GM12874 (cell line): ENCODE data around the gene ZDHHC19.

Experiments used
- TF ChIP-seq, protein P1 (sequence below): IDR thresholded peaks from 2 replicates; pipeline ENCODE4 v1.5.1; 2011; ENCODE audit warnings: low read depth, mild to moderate bottlenecking, control low read depth, low read length, moderate library complexity; ENCODE audit not compliant: insufficient read depth

The ZDHHC19 gene

DNA sequence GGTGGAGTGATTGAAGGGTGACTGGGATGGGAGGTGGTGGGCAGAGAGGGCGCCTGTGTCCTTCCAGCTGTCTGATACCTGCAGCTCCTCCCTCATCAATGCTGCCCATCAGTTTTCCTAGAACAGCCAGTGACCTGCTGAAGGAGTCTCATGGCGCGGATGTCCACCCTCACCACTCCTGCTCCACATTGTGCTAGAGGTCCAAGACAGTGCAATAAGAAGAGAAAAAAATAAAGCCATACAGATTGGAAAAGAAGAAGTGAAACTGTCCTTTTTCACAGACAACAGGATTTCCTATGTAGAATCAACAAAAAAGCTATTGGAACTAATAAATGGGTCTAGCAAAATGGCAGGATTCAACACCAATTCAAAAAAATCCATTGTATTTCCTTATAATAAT, 7.4 kb downstream of the ZDHHC19 start:
- TF ChIP-seq, protein P1, sequence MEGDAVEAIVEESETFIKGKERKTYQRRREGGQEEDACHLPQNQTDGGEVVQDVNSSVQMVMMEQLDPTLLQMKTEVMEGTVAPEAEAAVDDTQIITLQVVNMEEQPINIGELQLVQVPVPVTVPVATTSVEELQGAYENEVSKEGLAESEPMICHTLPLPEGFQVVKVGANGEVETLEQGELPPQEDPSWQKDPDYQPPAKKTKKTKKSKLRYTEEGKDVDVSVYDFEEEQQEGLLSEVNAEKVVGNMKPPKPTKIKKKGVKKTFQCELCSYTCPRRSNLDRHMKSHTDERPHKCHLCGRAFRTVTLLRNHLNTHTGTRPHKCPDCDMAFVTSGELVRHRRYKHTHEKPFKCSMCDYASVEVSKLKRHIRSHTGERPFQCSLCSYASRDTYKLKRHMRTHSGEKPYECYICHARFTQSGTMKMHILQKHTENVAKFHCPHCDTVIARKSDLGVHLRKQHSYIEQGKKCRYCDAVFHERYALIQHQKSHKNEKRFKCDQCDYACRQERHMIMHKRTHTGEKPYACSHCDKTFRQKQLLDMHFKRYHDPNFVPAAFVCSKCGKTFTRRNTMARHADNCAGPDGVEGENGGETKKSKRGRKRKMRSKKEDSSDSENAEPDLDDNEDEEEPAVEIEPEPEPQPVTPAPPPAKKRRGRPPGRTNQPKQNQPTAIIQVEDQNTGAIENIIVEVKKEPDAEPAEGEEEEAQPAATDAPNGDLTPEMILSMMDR: no peak

DNA sequence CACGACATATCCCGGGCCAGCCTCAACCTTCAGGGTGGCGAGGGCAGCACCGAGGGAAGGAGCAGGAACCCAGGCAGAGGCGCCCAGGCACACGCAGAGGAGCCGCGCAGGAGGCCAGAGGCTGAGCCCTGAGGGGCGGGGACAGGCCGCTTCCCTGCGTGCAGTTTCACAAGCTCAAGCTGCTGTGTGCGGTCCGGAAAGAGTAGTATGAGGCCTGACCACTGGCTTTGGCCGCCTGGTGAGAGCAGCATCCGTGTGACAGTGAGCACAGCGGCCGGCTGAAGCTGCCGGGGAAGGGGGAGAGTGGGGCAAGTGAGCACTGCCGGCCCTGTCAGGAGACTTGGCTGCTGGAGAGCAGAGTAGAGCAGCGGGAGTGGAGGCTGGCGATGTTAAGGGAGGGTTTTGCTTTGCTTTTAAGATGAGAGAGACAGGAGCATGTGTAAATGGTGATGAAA, 8.7 kb downstream of the ZDHHC19 start:
- TF ChIP-seq, protein P1: no peak

DNA sequence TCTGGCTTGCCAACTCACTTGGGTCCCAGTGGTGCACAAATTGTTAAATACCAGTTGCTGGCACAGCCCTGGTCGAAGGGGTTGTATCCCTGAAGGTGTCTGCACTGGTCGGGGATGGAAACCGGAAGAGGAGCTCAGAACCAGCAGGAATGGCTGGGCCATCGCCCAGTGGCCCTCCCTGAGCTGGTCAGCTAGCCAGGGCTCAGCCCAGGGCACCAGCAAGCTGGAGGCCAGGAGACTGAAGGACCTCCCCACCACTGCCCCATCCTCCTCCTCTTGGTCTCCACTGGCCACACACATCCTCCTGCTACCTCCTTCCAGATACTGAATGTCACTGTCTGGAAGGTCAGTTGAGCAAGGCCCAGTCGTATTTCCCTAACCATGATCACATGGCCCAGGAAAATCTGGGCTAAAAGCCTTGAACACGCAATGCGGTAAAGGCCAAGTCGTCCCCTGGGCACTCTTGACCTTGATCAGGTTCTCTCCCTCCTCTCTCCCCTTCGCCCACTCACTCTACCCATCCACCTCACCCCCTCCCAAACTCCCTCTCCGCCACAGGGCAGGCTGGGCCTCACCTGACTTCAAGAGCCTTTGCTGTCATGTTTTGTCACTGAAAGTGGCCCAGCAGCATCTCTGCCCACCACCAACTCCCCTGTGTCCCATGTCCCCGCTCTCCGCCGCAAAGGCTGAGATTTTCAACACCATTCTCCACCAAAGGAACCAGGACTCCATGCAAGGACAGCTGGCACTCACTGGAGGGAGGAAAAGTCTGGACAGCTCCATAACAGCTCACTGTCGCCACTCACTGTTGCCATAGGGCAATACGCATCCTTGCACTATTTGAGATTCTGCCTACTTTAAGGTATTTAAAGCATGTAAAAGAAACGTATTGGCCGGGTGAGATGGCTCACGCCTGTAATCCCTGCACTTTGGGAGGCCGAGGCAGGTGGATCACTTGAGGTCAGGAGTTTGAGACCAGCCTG, 12.1 kb downstream of the ZDHHC19 start:
- TF ChIP-seq, protein P1: no peak; the same call in 1 of the 2 replicates

DNA sequence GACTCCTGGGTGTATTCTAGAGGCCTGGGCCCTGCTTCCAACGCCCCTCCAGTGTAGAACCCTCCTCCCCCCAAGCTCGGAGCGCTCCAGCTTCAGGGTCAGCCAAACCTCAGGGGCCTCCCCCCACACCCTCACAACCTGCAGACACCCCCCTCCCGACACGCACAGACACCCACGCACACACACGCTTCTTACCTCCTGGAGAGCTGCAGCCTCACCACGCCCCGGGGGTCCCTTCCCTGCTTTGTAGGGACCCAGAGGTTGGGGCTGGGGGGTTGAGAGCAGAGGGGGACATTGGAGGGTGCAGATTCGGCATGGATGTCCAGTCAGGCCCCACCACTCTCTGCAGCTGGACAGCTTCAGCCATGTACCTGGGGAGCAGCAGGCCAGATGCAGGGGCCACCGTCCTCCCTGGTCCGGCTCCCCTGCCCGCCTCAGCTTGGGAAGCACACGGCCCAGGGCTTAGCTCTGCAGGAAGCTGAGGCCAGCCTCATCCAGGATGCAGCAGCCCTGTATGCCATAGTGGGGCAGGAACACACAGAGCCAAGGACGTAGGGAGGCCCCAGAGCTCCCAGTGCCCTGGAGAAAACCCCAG, 13.0 kb downstream of the ZDHHC19 start:
- TF ChIP-seq, protein P1: no peak

DNA sequence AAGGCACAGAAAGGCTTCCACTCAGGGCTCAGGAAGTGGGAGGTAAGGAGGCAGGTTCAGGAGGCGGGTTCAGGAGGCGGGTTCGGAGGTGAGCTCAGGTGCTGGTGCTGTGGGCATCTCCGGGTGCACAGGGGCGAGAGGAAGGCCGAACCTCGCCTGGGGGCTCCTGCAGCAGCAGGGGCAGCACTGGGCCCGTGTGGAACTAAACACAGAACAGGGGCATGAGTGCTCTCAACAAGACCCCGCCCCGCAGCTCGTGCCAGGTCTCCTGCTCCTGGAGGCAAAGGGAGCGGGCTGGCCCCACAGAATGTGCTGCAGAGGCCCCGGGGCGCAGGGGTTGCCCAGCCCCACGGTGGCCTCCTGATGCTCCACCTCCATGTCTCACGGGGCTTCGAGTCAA, 13.7 kb downstream of the ZDHHC19 start:
- TF ChIP-seq, protein P1: no peak

DNA sequence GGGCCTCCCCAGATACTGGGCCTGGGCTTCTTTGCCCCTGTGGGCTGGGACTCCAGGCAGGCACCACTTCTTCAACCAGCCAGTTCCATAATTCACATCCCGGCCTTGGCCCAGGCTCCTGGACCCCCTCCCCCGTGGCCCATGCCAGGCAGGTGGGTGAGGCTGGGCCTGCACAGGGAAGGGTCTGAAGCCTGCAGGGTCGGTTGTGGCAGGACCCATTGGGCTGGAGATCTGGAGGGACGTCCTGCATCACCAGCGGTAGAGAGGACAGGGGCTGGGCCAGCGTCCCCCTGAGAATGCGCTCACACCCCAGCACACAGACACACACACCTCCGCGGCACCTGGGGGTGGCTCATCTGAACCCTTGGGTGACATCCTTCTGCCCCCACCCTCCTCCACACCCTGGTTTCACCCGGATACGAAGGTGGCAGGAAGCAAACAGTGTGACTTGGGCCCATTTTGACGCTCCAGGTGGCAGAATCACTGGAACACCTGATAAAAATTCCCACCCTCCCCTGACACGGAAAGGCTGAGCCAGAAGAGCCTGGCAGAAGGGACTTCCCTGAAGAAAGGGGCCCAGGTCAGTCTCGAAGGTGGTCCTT, 15.4 kb downstream of the ZDHHC19 start:
- TF ChIP-seq, protein P1: no peak

DNA sequence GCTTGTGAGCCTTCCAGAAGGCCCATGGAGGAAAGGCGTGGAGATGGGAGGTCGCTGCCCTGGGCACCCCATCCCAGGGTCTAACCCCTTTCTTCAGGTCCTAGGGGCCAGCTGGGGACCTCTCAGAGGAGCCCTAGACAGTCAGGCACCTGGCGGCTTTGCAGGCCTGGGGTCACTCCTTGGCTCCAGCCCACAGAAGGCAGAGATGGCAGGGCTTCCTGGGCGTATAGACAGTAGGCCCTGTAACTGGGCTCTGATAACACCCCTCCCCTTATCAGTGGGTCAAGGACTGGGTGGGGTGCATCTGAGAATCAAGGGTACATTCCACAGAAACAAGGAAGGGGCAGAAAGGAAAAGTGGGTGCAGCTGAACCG, 16.7 kb downstream of the ZDHHC19 start:
- TF ChIP-seq, protein P1: no peak
